H4 (cell line): ENCODE results near the gene CNTN2. TPM values are rescaled to one million over a fixed set of nuclear protein-coding genes. Genes with fewer than 3 reads are reported as not detected.
A peak's percentile ranks its signal among the peaks of the same experiment; 100 is the strongest.

Experiments
- DNase-seq: peaks from one replicate; pipeline ENCODE4 v3.0.0-alpha.2; 2015; ENCODE audit warnings: low spot score
- total RNA-seq: library from RNA; depleted of rRNA; stranded (reverse); fragments of >200 nt; shearing (Covaris generic); gene quantifications from 2 replicates; pipeline ENCODE4 v1.2.3, GENCODE V29; 2014

CNTN2 gene
- total RNA-seq, 1 experiment from 2014 or later = 1.2 TPM

DNA sequence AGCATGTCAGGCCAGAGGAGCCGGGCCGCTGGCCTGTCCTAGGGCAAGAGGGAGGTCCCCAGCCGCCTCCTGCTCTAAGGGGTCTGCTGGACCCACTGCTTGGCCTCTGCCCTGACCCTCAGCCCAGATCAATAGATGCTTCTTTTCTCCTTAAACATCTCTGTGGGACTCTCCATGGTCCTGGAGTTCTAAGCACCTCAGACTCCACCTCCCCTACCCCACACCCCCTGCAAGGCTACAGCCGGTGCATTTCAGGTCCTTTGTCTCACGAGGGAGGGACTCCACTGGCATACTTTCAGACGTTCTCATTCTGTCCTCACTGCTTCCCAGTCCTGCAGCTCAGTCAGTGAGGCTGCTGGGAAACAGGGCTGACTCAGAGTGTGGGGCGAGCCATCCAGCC, 11.0 kb downstream of the CNTN2 start:
- no peak for DNase-seq

DNA sequence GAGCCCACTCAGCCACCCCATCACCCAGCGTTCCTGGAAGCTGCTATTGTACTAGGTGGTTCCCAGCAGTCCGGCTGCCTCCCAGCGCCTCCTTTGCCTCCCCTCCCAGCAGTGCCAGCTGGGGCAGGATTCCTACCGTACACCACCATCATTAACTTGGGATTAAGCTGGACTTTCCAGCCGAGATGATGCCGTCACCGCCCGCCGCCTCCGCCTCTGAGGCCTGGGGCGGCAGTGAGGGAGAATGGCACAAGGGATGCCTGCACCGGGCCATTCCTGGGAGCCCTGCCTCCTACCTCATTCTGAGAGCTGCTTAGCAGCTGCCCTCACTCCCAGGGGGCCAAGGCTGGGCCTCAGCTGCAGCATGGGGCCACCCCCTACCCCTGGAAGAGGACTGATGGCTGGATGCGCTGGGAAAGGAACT, 13.2 kb downstream of the CNTN2 start:
- no peak for DNase-seq

DNA sequence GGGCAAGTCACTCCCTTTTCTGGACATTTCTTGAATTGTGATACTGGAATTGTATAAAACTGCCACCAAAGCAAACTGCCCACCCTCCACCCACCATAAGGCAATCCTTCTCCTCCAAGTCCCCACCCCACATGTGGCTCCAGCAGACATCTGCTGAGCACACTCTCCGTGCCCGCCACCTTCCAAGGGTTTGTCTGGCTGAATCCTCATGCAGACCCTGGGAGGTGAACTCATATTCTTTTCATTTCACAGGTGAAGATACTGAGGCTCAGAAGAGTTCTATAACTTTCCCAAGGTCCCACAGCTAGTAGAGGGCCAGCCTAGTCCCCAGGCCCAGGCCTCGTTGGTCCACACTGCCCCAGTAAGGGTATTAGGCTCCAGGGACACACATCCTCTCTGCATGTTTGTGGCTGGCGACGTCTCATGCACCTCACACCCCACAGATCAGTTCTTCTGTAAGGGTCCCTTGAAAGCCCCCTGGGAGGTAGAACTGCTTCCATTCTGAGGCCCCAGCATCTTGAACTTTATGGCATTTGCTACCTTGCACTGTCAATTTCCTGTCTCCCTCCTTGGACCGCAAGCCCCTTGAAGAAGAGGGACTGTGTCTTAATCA, 14.1 kb downstream of the CNTN2 start:
- DNase-seq = no peak

DNA sequence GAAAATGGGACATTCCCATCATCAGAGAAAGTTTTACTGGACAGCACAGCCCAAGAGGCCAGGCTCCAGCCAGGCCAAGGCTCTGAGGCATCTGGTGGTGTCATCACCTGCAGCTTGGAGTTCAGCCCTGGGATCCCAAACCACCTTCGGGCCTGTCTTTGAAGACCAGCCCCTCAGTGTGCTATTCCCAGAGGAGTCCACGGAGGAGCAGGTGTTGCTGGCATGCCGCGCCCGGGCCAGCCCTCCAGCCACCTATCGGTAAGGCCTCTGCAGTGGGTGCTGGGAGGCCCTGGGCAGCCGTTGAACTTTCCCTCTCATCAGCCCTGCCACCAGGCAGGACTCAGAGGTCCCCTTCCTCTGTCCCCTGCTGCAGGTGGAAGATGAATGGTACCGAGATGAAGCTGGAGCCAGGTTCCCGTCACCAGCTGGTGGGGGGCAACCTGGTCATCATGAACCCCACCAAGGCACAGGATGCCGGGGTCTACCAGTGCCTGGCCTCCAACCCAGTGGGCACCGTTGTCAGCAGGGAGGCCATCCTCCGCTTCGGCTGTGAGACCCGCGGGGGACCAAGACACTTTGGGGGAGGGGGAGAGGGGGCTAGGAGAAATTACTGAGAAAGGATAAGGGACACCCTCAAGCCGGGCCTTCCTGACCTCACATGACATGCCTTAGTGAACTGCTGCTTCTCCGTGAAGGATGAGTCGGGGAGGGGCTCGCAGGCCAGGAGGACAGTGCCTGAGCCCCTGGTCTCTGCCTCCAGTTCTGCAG, 15.0 kb downstream of the CNTN2 start:
- no peak for DNase-seq

DNA sequence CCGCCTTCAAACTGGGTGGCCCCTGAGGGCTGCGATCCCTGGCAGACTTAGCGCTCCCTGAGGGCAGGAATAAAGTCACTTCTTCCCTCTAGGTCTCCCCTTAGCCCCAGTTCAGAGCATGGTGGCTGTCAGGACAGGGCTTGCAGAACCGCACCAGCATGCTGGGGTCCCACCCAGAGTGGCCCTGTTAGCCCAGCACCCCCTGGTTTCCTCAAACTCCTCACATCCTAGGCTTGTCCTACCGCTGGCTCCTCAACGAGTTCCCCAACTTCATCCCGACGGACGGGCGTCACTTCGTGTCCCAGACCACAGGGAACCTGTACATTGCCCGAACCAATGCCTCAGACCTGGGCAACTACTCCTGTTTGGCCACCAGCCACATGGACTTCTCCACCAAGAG, 15.8 kb downstream of the CNTN2 start:
- DNase-seq = no peak

DNA sequence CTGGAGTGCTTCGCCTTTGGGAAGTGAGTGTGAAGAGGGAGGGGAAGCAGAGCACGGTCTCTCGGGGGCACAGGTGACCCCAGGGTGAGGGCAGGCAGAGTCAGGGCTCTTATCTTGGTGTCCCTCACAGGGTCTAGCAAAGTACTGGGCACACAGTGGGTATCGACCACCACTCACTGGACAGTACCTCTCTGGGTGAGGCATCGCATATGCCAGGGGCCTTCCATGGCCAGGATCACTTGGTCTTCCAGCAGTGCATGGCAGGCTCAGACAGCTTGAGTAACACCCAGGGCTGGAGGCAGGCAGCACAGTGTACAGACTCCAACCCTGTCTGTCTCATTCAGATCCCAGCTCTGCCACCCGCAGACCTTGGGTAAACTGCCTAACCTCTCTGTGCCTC, 16.6 kb downstream of the CNTN2 start:
- no peak for DNase-seq

DNA sequence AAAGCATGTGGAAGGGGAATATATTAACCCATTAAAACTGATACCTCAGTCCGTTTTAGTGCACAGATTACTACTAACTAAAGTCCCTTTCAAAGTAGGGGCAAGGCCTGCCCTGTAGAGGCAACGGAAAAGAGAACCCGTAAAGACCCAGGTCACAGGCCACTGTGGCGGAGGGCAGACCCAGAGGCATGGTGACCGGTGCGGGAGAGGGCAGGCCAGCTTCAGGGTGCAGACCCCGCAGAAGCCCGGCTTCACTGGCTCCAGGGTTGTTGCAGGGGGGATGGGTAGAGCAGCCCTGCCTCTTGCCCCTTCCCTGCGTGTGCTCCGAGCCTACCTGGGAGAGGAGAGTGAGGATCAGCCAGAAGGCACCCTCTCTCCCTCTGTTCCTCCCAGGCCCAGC, 17.7 kb downstream of the CNTN2 start:
- DNase-seq = no peak

DNA sequence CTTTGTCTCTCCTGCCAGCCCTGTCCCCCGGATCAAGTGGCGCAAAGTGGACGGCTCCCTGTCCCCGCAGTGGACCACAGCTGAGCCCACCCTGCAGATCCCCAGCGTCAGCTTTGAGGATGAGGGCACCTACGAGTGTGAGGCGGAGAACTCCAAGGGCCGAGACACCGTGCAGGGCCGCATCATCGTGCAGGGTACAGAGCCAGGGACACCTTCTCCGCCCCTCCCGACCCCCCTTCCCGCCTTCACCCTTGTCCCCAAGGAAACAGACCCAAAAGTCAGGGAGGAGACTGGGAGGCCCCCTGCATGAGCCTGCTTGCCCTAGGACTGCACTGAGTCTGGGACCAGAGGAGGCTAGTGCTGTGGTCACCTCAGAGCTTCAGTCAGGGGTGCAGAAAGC, 18.2 kb downstream of the CNTN2 start:
- DNase-seq = no peak

DNA sequence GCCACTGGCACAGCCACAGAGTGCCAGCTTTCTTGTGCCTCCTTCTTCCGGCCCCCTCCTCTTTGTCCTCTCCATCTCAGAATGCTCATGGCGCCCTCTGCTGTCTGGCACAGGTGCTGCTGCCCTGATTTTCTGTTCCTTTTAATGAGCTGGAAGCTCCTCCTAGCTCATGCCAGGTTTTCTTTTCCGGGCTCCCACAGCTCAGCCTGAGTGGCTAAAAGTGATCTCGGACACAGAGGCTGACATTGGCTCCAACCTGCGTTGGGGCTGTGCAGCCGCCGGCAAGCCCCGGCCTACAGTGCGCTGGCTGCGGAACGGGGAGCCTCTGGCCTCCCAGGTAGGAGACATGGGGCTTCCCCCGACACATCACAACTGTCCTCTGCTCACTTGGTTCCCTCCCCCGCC, 18.7 kb downstream of the CNTN2 start:
- DNase-seq = peak; percentile 75

DNA sequence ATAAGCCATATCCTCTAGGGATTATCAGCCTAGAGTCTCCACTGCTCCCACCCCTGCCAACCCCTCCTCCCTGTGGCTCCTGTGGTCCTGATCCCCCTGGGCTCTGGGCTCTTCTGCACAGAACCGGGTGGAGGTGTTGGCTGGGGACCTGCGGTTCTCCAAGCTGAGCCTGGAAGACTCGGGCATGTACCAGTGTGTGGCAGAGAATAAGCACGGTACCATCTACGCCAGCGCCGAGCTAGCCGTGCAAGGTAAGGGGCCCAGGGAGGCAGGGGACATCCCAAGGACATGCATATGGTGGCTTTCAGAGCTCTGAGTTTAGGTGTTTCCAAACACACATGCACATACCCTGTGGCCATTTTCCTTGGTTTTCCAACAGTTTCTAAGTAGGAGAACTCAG, 19.3 kb downstream of the CNTN2 start:
- no peak for DNase-seq

DNA sequence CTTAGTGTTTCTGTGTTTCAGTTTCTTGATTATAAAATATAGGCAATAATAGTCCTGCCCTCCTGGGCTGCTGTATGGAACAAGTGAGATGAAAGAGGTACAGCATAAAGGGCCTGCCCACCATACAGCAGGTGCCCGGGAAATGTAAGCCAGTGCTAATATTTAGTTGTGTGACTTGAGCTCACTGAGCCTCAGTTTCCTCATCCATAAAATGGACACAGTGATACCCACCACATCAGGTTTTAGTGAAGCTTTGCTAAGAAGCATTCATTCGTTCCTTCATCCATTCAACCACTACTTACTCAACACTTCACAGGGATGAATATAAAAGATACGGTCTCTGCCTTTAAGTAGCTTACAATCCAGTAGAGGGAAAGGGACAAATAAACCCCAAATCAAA, 19.9 kb downstream of the CNTN2 start:
- DNase-seq = no peak

DNA sequence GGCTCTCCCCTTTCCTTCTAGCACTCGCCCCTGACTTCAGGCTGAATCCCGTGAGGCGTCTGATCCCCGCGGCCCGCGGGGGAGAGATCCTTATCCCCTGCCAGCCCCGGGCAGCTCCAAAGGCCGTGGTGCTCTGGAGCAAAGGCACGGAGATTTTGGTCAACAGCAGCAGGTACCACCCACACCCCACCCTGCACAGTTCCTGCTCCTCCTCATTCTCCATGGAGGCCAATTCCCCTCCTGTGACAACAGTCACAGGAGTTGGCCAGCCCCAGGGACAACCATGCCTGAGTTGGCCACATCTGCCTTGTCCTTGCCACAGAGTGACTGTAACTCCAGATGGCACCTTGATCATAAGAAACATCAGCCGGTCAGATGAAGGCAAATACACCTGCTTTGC, 21.3 kb downstream of the CNTN2 start:
- no peak for DNase-seq

DNA sequence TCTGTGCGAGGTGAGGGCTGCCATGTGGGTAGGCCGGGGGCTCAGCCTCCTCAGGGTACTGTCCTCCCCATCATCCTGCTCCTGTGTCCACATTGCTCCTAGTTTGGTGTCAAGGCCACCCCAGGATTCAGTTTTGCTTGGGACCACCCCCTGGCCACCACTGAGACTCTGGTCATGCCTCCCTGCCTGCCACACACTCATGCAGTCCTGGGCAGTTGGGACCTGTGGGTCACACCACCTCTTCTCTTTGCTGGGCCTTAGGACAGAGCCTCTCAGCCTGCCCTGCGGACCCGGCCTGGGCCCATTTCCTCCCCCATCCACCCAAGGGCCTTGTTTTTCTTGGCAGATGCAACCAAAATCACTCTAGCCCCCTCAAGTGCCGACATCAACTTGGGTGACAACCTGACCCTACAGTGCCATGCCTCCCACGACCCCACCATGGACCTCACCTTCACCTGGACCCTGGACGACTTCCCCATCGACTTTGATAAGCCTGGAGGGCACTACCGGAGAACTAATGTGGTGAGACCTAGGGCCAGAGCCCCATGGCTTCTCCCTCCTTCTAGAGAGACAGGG, 21.8 kb downstream of the CNTN2 start:
- DNase-seq = no peak

DNA sequence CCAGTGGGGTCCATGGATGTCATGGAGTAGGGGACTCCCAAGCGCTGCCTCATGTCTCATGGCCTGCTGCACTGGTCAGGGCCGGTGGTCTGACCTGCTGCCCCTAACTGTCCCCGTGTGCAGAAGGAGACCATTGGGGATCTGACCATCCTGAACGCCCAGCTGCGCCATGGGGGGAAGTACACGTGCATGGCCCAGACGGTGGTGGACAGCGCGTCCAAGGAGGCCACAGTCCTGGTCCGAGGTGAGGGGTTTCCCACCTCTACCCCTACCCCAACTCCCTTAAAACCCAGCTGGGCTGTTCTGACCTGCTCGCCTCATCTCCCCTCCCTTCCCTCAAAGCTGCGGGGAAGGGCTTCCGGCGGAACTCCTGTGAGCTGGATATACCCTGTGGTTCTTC, 22.7 kb downstream of the CNTN2 start:
- DNase-seq = no peak

DNA sequence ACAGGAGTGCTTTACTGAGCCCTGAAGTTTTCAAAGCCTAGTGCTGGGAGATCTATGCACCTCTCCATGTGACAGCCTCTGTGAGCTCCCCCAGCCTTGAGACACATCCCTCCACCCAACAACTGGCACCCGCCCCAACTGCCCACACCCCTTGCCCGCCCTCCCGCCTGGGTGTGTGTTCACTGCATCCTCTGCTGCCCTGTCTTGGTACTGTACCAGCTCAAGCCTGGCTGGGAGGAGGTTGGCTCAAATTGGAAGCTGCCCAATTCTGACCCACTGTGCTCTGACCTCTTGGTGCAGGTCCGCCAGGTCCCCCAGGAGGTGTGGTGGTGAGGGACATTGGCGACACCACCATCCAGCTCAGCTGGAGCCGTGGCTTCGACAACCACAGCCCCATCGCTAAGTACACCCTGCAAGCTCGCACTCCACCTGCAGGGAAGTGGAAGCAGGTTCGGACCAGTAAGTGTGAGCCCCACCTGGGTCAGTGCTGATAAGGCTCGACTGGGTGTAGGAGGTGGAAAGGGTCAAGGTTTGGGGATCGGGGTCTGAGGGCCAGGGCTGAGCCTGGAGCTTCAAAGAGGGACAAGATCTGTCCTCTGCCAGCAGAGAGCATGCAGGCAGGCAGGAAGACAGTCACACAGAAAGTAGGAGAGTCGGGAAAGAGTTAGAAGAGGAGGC, 23.3 kb downstream of the CNTN2 start:
- no peak for DNase-seq

DNA sequence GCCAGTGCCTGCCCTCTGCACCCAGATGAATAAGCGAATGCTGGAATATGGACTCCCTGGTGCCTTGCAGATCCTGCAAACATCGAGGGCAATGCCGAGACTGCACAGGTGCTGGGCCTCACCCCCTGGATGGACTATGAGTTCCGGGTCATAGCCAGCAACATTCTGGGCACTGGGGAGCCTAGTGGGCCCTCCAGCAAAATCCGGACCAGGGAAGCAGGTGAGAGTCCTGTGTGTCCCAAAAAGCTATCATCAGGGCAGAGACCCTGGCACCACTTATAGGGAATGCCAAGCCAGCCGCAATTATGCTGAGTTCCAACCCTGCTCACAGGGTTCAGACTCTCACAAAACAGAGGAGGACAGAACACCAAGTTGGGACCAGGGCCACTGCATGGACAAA, 24.0 kb downstream of the CNTN2 start:
- DNase-seq = no peak

DNA sequence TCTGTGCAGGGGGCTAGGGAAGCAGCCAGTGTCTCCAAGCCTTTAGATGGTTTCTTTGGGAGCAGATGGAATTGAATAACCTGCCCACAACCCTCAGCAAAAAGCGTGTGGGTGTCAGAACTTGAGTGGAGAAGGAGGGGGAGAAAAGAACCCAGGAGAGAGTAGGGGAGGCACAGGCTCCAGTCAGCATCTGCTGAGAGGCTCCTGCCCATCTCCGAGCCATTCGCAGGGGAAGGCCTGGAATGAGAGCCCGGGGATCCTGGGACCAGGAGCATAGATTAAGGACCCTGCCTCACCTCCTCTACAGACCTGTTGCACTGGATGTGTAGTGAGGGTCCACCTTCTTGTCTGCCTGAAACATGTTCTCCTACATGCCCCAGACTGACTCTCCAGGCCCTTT, 25.0 kb downstream of the CNTN2 start:
- DNase-seq = no peak

DNA sequence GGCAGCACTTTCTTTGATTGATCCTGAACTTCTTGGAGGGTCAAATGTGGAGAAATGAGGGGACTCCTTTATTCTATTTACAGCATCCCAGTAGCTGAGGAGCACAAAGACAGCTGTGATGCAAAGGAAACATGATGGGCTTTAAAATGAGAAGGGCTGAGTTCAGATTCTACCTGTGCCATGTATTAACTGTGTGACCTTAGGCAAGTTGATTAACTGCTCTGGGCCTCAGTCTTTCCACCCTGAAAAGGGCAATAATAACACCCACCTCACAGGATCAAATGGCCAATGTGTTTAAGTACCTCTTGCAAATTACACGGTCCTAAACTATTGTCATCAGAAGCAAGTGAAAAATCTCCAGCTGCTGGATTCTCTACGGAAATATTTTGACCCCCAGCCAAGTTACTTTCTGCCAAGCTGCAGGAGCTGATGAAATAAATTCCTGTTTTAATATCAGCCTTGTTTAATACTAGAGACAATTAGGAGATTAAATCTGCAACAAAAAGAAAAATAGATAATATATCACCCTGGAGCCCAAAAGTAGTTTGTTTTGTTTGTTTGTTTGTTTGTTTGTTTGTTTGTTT, 25.5 kb downstream of the CNTN2 start:
- no peak for DNase-seq

DNA sequence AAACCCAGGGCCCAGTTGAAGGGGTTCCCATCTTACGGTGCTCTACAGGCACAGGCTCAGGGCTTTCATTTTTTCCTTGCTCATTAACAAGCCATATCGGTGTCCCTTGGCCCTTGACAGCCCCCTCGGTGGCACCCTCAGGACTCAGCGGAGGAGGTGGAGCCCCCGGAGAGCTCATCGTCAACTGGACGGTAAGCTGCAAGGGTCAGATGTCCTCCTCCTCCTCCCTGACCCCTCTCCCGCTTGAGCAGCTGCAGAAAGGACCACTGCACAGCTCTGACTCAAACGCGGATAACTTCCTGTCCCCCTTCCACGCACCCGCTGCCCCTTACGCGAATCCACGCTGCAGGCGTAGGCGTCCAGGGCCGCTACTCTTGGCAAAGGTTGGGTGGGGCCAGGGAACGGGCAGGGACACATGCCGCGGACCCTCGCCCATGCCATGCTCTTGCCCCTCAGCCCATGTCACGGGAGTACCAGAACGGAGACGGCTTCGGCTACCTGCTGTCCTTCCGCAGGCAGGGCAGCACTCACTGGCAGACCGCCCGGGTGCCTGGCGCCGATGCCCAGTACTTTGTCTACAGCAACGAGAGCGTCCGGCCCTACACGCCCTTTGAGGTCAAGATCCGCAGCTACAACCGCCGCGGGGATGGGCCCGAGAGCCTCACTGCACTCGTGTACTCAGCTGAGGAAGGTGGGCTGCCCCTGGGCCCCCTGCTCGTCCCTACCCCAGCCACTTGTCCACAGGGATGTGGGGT, 26.5 kb downstream of the CNTN2 start:
- DNase-seq = no peak

DNA sequence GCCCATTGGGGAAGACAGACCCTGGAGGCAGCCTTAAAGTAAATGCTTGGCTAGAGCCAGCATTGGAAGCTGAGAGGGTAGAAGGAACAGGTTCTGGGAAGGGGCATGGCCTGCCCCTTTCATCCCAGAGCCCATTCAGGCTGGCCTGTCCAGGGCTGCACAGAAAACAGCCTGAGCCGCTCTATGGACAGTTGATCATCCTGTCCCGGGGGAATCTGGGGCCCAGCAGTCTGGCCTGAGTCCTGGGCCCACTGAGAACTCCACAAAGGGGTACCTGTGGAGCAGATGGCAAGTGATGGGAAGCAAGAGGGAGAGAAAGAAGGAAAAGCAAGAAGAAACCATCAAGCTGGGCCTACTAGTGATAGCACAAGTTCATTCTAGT, 28.0 kb downstream of the CNTN2 start:
- no peak for DNase-seq

DNA sequence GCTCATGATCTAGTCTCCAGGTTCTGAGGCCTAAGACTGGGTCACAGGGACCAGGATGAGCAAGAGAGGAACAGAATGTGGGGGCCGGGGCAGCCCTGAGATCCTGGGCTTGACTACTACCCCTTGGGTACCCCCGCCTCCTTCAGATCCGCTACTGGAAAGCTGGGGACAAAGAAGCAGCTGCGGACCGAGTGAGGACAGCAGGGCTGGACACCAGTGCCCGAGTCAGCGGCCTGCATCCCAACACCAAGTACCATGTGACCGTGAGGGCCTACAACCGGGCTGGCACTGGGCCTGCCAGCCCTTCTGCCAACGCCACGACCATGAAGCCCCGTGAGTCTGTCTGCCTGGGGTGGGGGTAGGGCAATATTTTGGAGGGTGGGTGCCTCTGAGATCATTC, 28.8 kb downstream of the CNTN2 start:
- no peak for DNase-seq

DNA sequence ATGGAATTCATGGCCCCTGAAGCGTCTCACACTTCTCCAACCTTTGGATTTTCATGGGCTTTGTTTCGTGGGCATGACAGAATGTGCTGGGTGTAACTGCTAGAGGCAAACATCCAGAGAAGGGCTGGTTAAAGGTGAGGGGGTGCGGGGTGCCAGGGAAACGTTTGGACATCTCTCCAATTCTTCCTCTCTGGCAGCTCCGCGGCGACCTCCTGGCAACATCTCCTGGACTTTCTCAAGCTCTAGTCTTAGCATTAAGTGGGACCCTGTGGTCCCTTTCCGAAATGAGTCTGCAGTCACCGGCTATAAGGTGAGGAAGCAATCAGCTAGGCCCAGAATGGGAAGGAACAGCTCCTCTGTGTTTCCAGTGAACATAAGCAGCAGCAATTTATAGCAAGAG, 29.3 kb downstream of the CNTN2 start:
- DNase-seq = no peak
